Hepatocyte (in vitro differentiated cells): ENCODE data around the gene ZKSCAN1. TPM values are rescaled to one million over a fixed set of nuclear protein-coding genes. Genes with fewer than 3 reads are reported as not detected.

Experiments
- DNase-seq: peaks from one replicate; pipeline ENCODE4 v3.0.0-alpha.2; 2016; ENCODE audit warnings: low spot score
- H2AFZ ChIP-seq: fragments of 200-600 bp; sonication (generic); 2 replicates; pipeline ENCODE4 v1.6.0; 2016; ENCODE audit warnings: antibody characterized with exemption, mild to moderate bottlenecking
- H3K27ac ChIP-seq: fragments of 200-600 bp; sonication (generic); 2 replicates; pipeline ENCODE4 v1.5.1; 2016; ENCODE audit warnings: mild to moderate bottlenecking
- H3K27me3 ChIP-seq: fragments of 200-600 bp; sonication (generic); 2 replicates; pipeline ENCODE4 v1.6.1; 2016
- H3K36me3 ChIP-seq: fragments of 200-600 bp; sonication (generic); replicated peaks from 2 replicates; pipeline ENCODE4 v1.5.1; 2016; ENCODE audit warnings: low read depth; ENCODE audit not compliant: insufficient read depth
- H3K4me1 ChIP-seq: fragments of 200-600 bp; sonication (generic); 2 replicates; pipeline ENCODE4 v1.5.1; 2016; ENCODE audit warnings: mild to moderate bottlenecking, moderate library complexity; ENCODE audit not compliant: insufficient read depth
- H3K4me2 ChIP-seq: fragments of 200-600 bp; sonication (generic); 2 replicates; pipeline ENCODE4 v1.6.0; 2016
- H3K4me3 ChIP-seq: fragments of 200-600 bp; sonication (generic); 2 replicates; pipeline ENCODE4 v1.5.1; 2016; ENCODE audit warnings: mild to moderate bottlenecking
- H3K79me2 ChIP-seq: fragments of 200-600 bp; sonication (generic); 2 replicates; pipeline ENCODE4 v1.6.0; 2017; ENCODE audit warnings: mild to moderate bottlenecking
- H3K9me2 ChIP-seq: fragments of 200-600 bp; sonication (generic); replicated peaks from 2 replicates; pipeline ENCODE4 v1.6.0; 2017; ENCODE audit warnings: mild to moderate bottlenecking; ENCODE audit not compliant: insufficient read depth
- H3K9me3 ChIP-seq: fragments of 200-600 bp; sonication (generic); 2 replicates; pipeline ENCODE4 v1.5.1; 2016; ENCODE audit warnings: low read depth, mild to moderate bottlenecking
- H4K20me1 ChIP-seq: fragments of 200-600 bp; sonication (generic); 2 replicates; pipeline ENCODE4 v1.6.0; 2016; ENCODE audit warnings: mild to moderate bottlenecking; ENCODE audit not compliant: insufficient read depth, poor library complexity, severe bottlenecking
- EZH2 ChIP-seq: fragments of 200-600 bp; sonication (generic); IDR thresholded peaks from 2 replicates; pipeline ENCODE4 v1.6.1; 2016; ENCODE audit warnings: antibody characterized with exemption, mild to moderate bottlenecking, borderline replicate concordance
- EZH2phosphoT487 ChIP-seq: fragments of 200-600 bp; sonication (generic); IDR thresholded peaks from one replicate; pipeline ENCODE4 v1.6.1; 2018; ENCODE audit warnings: antibody characterized with exemption, mild to moderate bottlenecking, low read depth, moderate library complexity; ENCODE audit not compliant: unreplicated experiment, severe bottlenecking
- WGBS: methylation state at CpG from one replicate; pipeline ENCODE4 v1.1.6; 2016; ENCODE audit warnings: low lambda C conversion rate; ENCODE audit errors: missing lambda C conversion rate; 5-methylcytosine and 5-hydroxymethylcytosine counted together
- polyA plus RNA-seq: library from polyadenylated mRNA; unstranded; fragments of >200 nt; fragmentation: Nextera tagmentation; extraction: Ambion mirVana; gene quantifications from 2 replicates; pipeline ENCODE4 v1.2.1, GENCODE V29; 2016
- total RNA-seq: library from RNA; depleted of rRNA; stranded (reverse); fragments of >200 nt; gene quantifications from 2 replicates; pipeline ENCODE4 v1.2.3, GENCODE V29; 2014
- TF ChIP-seq, protein P1 (sequence below): fragments of 200-600 bp; sonication (generic); IDR thresholded peaks from 2 replicates; pipeline ENCODE4 v1.5.1; 2016; ENCODE audit warnings: antibody characterized with exemption, mild to moderate bottlenecking; ENCODE audit not compliant: poor library complexity

ZKSCAN1 gene
- total and polyA plus RNA-seq, 2 experiments from 2014 or later = 27.0 to 44.0 TPM

DNA sequence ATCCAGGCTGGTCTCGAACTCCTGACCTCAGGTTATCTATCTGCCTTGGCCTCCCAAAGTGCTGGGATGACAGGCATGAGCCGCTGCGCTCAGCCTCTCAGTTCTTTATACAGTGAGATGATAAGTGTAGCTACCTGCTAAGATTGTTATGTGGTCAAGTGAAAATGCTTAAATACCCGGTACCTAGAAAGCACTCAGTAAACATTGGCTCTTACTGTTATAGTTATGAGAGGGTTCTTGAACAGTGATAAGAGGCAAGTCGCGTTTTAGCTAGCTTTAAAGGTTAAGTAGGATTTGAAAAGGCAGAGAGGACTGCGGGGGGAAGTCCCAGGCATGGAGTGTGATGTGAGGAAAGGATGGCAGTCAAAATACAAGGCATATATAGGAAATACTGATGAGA, 4.5 kb downstream of the ZKSCAN1 start:
- TF ChIP-seq EZH2 (no peak), EZH2phosphoT487 (no peak)
- TF ChIP-seq, protein P1, sequence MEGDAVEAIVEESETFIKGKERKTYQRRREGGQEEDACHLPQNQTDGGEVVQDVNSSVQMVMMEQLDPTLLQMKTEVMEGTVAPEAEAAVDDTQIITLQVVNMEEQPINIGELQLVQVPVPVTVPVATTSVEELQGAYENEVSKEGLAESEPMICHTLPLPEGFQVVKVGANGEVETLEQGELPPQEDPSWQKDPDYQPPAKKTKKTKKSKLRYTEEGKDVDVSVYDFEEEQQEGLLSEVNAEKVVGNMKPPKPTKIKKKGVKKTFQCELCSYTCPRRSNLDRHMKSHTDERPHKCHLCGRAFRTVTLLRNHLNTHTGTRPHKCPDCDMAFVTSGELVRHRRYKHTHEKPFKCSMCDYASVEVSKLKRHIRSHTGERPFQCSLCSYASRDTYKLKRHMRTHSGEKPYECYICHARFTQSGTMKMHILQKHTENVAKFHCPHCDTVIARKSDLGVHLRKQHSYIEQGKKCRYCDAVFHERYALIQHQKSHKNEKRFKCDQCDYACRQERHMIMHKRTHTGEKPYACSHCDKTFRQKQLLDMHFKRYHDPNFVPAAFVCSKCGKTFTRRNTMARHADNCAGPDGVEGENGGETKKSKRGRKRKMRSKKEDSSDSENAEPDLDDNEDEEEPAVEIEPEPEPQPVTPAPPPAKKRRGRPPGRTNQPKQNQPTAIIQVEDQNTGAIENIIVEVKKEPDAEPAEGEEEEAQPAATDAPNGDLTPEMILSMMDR = no peak
- Histone ChIP-seq H3K27me3 (no peaks in the 10 kb centered on the region), H3K36me3 (no peaks in the 10 kb centered on the region), H3K4me3 (no peak overlapping the region), H3K79me2 (peaks cover 90% of the 10 kb centered on the region), H3K4me1 (peaks cover 16% of the 10 kb centered on the region), H3K9me3 (no peaks in the 10 kb centered on the region), H4K20me1 (peaks cover 42% of the 10 kb centered on the region), H3K9me2 (no peaks in the 10 kb centered on the region), H2AFZ (no peak overlapping the region), H3K4me2 (no peak overlapping the region), H3K27ac (no peak overlapping the region)
- 71% methylated on average over 7 of the region's 7 CpGs for WGBS
- DNase-seq = no peak

DNA sequence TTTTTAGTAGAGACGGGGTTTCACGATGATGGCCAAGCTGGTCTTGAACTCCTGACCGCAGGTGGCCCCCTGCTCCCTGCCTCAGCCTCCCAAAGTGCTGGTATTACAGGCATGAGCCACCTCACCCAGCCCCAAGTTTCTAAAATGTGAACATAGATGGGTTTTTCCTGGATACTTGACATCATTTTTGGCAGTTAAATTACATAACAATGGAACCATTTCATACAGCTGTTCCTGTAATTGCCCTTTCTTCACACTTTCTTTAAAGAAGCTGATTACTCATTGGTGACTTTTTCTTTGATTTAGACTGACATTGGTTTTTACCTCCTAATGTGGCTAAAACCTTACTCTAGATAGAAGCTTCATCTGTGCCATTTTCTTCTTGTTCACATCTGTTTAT, 5.9 kb downstream of the ZKSCAN1 start:
- TF ChIP-seq, protein P1 = no peak
- no peak overlapping the region for H2AFZ ChIP-seq
- no peaks in the 10 kb centered on the region for H3K36me3 ChIP-seq
- H3K4me3 ChIP-seq = no peak overlapping the region
- H3K4me1 ChIP-seq = peaks cover 16% of the 10 kb centered on the region
- no peak for DNase-seq
- WGBS = 90% methylated on average over 3 of the region's 3 CpGs
- no peak overlapping the region for H3K4me2 ChIP-seq
- peaks cover 42% of the 10 kb centered on the region for H4K20me1 ChIP-seq
- no peak overlapping the region for H3K27ac ChIP-seq
- no peaks in the 10 kb centered on the region for H3K9me2 ChIP-seq
- H3K9me3 ChIP-seq = no peaks in the 10 kb centered on the region
- peaks cover 87% of the 10 kb centered on the region for H3K79me2 ChIP-seq
- no peaks in the 10 kb centered on the region for H3K27me3 ChIP-seq

DNA sequence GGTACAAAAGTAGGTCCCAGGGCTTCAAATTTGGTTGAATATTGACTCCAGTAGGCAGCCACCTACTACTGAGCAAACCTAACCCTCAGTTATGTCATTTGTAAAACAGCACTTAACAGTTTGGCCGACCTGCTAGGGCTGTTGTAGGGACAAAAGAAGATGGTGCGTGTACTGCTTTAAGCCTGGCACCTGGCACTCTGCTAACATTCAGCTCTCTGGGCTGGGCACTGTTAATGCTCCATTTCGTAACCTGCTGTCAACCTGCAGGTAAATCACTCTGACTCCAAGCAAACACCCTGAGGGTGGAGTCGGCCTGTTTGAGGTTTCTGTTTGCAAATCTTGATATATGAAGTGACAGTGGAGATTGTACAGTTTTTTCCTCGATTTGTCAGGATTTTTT, 7.2 kb downstream of the ZKSCAN1 start:
- TF ChIP-seq, protein P1 = no peak
- no peak for TF ChIP-seq EZH2phosphoT487
- peaks cover 5% of the 10 kb centered on the region for H3K4me1 ChIP-seq
- peaks cover 33% of the 10 kb centered on the region for H4K20me1 ChIP-seq
- H3K9me2 ChIP-seq = no peaks in the 10 kb centered on the region
- H3K9me3 ChIP-seq = no peaks in the 10 kb centered on the region
- no peak overlapping the region for H3K4me3 ChIP-seq
- H3K27ac ChIP-seq = no peak overlapping the region
- WGBS = 71% methylated on average over 5 of the region's 5 CpGs
- H2AFZ ChIP-seq = no peak overlapping the region
- H3K79me2 ChIP-seq = peaks cover 83% of the 10 kb centered on the region
- no peaks in the 10 kb centered on the region for H3K36me3 ChIP-seq
- H3K27me3 ChIP-seq = no peaks in the 10 kb centered on the region
- peak; percentile 52 for DNase-seq
- no peak overlapping the region for H3K4me2 ChIP-seq

DNA sequence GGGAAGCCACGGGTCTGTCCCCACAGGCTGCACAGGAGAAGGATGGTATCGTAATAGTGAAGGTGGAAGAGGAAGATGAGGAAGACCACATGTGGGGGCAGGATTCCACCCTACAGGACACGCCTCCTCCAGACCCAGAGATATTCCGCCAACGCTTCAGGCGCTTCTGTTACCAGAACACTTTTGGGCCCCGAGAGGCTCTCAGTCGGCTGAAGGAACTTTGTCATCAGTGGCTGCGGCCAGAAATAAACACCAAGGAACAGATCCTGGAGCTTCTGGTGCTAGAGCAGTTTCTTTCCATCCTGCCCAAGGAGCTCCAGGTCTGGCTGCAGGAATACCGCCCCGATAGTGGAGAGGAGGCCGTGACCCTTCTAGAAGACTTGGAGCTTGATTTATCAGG, 8.1 kb downstream of the ZKSCAN1 start:
- WGBS = 96% methylated on average over 12 of the region's 12 CpGs
- no peak overlapping the region for H3K4me3 ChIP-seq
- H3K27me3 ChIP-seq = no peaks in the 10 kb centered on the region
- peaks cover 28% of the 10 kb centered on the region for H4K20me1 ChIP-seq
- no peak for DNase-seq
- peaks cover 74% of the 10 kb centered on the region for H3K79me2 ChIP-seq
- no peaks in the 10 kb centered on the region for H3K36me3 ChIP-seq
- no peaks in the 10 kb centered on the region for H3K9me3 ChIP-seq
- H3K9me2 ChIP-seq = no peaks in the 10 kb centered on the region
- H3K4me1 ChIP-seq = peaks cover 5% of the 10 kb centered on the region
- peak overlapping the region; percentile 8 for H3K4me2 ChIP-seq
- no peak overlapping the region for H2AFZ ChIP-seq
- TF ChIP-seq, protein P1 = no peak
- TF ChIP-seq EZH2phosphoT487 (no peak), EZH2 (no peak)
- H3K27ac ChIP-seq = peak overlapping the region; percentile 27
